HUDEP-2 (cell line): ENCODE results near the gene CNFN.

Experiments used
- DNase-seq, 76 experiments: peaks; one replicate each; lab custom pipeline; 2025; ENCODE audit not compliant: unreplicated experiment in 76 of 76; lab: John Stamatoyannopoulos, UW

The CNFN gene

DNA sequence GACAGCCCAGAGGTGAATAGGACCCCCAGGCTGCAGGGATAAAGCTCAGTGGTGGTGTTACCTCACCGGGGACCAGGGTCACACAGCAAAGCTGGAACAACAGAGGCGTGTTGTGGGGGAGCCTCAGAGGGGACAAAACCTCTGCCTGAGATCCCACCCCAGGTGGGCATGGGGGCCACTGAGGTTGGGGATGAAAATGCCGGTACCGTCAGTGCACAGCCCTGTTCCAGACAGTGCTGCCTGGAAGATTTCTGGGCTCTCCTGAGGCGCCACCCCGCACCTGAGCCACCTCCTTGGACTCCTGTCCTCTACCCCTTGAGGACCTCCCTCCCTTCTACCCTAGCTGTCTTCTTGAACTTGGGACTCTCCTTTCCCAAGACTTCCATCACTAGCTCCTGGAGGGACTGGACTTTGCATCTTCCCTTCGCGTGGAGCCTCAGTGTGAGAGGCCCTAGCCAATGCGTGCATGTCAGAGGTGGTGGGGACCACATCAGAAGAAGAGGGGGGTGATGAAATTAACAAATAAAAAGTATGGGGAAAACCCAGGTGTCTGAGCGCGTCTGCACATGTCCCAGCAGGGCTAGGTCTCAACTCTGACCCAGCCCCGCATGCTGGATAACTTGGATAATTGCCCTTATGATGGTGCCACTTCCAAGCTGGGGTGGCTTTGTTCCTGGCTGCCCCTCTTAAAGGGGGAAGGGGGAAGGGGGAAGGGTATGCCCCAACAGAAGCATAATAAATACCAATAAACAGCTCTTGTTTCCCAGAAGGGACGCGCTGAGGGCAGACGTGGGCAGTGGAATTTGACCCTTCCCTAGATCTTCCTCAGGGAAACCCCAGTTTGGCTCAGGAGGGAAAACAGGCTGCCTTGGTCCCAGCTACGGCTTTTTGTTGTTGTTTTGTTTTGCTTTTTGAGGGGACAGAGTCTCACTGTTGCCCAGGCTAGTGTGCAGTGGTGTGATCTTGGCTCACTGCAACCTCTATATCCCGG, 11.6 kb downstream of the CNFN start:
- DNase-seq, result no peak

DNA sequence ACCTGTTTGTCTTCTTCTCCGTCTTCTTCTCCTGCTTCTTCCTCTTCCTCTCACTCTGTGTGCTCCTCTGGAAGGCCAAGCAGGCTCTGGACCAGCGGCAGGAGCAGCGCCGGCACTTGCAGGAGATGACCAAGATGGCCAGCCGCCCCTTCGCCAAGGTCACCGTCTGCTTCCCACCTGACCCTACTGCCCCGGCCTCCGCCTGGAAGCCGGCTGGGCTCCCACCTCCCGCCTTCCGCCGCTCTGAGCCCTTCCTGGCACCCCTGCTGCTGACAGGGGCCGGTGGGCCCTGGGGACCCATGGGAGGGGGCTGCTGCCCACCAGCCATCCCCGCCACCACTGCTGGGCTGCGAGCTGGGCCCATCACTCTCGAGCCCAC, 13.9 kb downstream of the CNFN start:
- DNase-seq, result no peak

DNA sequence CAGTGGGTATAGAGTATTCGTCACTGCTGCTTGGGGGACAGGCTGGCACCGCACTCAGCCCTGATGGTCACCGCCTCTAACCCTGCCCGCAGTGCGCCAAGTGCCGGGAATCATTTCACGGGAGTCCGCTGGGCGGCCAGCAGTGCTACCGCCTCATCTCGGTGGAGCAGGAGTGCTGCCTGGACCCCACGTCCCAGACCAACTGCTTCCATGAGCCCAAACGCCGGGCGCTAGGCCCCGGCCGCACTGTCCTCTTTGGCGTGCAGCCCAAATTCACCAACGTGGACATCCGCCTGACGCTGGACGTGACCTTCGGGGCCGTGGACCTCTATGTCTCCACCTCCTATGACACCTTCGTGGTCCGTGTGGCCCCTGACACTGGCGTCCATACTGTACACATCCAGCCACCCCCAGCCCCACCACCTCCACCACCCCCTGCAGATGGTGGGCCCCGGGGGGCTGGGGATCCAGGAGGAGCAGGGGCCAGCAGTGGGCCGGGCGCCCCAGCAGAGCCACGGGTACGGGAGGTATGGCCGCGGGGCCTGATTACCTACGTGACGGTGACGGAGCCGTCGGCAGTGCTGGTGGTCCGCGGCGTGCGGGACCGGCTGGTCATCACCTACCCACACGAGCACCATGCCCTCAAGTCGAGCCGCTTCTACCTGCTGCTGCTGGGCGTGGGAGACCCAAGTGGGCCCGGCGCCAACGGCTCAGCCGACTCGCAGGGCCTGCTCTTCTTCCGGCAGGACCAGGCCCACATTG, 14.5 kb downstream of the CNFN start:
- no peak for DNase-seq

DNA sequence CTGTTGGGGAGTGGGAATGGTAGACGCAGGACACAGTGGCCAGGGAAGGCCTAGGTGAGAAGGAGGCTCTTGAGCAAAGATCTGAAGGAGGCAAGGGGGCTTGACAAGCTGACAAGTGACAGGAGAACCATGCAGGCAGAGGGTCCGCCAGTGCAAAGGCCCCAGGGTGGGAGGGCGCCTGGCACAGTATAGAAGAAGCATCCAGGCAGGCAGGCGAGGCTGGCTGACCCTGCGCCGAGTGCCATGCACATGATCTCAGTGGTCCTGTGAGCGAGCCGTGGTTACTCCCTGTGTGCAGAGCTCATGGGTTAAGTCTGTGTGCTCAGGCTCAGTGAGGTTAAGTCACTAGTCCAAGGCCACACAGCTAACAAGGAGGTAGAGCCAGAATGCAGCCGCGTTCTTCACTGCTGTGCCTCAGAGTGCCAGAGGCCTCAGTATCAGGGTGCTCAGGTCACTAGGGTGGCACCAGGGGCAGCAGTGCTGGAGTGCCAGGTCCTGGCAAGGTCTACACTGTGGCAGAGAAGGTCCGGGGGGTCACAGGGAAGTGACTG, 15.2 kb downstream of the CNFN start:
- DNase-seq, result no peak

DNA sequence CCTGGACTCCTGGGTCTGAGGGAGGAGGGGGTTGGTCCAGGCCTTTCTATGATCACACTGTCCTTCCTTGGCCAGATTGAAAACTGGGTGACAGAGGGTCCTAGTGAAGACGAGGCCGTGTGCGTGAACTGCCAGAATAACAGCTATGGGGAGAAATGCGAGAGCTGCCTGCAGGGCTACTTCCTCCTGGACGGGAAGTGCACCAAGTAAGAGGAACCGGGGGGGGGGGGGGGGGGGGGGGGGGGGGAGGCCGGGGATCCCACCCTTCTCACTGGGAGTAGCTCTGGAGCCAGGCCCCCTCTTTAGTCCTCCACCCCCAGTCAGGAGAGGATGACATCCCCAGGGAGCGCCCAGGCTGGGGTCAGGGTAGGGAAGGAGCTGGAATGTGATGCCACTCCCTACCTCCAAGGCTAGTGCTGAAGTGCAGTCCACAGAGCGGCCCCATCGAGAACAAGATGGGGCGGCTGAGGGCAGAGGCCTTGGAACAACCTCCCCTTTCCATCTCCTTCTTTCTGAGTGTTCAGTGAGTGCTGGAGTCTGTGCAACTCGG, 19.4 kb downstream of the CNFN start:
- no peak for DNase-seq

DNA sequence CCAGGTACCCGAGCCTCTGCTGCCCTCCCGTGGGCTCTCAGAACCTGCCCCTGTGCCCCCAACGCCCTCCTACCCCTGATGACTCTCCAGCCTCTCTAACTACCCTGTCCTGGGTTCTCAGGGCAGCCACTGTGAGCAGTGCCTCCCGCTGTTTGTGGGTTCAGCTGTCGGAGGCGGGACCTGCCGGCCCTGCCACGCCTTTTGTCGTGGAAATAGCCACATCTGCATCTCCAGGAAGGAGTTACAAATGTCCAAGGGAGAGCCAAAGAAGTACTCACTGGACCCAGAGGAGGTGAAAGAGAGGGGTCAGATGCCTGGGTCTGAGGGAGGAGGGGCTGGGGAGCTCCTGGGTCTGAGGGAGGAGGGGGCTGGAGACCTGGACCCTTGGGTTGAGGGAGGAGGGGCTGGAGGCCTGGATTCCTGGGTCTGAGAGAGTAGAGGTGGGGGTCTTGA, 20.0 kb downstream of the CNFN start:
- DNase-seq, result no peak

DNA sequence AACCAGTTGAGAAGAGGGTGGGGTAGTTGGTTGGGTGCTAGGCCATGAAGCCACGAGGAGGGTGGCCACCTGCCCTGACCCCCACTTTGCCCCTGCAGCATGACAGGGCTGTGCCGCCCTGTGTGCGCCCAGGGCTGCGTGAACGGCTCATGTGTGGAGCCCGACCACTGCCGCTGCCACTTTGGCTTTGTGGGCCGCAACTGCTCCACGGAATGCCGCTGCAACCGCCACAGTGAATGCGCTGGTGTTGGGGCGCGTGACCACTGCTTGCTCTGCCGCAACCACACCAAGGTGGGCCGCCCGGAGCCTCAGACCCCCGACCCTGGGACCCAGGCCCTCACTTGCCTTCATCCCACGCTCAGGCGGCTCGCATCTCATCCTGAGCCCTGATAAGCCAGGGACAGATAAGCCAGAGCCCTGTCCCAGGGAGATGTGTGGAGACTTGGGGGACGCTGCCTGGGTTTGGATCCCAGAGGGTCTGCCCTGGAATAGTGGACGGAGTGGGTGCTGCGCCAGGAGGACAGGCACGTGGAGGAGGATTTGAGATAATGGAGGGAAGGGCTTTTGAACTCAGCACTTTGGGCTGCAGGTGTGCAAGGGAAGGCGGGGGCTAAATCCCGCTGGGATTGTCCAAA, 20.5 kb downstream of the CNFN start:
- no peak for DNase-seq

DNA sequence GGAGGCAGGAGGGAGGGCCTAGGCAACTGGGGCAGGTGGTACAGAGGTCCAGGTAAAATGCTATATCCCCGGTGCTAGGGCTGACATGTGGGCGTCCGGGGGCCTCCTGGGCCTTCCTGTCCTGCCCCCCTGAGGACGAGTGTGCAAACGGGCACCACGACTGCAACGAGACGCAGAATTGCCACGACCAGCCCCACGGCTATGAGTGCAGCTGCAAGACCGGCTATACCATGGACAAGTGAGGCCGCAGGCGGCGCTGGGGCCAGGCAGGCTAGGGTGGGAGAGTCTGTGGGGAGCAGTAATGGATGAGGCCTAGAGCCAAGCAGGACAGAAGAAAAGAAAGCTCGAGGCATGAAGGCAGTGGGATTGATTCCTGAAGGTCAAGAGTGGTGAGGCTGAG, 21.3 kb downstream of the CNFN start:
- DNase-seq, result no peak

DNA sequence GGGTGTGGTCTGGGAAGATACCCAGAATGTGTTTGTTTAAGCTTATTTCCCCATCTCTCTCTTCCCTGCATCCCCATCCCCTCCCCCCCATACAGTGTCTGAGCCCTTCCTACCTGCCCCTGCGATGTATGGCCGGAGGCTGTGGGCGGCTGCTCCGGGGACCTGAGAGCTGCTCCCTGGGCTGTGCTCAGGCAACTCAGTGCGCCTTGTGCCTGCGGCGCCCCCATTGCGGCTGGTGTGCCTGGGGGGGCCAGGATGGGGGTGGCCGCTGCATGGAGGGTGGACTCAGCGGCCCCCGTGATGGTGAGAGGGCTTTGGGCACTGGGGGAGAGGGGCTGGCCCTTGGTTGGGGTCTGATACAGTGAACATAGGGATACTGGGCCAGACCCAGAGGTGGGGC, 21.7 kb downstream of the CNFN start:
- no peak for DNase-seq

DNA sequence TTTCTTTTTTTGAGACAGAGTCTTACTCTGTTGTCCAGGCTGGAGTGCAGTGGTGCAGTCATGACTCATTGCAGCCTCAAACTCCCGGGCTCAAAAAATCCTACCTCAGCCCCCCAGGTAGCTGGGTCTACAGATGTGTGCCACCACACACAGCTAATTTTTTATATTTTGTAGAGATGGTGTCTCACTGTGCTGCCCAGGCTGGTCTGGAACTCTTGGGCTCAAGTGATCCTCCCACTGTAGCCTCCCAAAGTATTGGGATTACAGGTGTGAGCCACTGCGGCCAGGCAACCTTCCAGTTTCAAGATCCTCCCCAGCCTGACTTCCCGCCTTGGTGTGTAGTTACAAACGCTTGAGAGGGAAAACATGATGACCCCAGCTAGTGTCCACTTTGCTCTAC, 22.2 kb downstream of the CNFN start:
- no peak for DNase-seq

DNA sequence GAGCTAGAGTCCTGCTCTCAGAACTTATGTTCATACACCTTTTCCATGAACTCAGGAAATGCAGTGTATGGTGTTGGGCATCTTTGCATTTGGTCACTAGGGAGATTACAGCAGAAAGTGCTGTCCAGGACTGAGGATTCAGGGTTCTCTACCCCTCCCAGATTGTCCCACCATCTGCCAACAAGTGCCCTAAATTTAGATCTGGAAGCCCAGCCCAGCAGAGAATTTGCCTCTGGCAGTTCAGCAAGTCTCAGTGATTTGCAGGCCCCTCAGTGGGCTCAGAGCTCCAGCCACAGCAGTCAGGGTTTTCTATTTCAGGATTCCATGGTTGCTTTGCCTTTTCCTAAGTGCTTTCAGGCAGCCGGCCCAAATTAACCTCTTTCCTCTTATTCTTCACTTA, 23.4 kb downstream of the CNFN start:
- no peak for DNase-seq

DNA sequence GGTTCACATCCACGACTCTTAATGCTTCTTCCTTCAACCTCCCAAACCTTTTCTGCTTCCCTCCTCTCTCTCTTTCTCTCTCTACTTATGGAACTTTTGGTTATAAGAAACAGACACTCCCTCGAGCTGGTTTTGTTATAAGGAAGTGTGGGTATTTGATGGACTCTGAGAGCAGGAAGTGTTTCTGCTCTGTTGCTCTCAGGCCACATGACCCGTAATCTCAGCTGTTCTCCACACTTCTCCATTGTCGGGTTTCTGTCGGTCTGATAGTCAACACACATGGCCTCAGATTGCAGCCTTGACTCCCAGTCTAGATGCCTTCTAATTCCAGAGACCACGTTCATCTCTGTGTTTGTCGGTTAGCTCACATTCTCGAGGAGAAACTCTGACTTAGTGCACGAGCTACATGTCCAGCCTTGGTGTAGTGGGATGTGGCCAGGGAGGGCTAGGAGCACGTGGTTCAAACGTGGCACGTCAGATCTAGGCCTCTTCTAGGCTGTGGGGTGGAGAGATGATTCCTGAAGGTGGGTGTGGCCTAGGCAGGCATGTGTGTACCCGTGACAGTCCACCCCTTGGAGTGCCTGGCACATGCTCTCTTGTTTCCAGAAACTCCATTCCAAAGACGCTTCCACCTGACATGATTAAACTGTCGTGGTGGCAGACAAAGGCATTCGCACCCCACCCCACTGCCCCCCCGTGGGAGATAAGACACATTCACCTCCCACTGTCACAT, 26.3 kb downstream of the CNFN start:
- no peak for DNase-seq

DNA sequence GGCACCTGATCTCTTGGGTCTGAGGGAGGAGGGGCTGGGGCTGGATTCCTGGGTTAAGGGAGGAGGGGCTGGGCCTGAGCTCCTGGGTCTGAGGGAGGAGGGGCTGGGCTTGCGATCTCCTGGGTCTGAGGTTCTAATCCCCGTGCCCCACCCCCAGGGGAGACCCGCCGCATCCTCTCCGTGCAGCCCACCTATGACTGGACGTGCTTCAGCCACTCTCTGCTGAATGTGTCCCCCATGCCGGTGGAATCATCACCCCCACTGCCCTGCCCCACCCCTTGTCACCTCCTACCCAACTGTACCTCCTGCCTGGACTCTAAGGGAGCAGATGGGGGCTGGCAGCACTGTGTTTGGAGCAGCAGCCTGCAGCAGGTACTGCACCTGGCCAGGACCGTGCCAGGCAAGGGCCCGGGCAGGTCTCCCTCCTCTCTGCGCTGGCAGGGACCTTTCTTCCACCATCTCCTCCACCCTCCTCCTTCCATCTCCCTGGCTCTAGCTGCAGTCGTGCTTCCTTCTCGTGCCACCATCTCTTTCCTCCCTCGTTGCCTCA, 27.1 kb downstream of the CNFN start:
- DNase-seq, result no peak

DNA sequence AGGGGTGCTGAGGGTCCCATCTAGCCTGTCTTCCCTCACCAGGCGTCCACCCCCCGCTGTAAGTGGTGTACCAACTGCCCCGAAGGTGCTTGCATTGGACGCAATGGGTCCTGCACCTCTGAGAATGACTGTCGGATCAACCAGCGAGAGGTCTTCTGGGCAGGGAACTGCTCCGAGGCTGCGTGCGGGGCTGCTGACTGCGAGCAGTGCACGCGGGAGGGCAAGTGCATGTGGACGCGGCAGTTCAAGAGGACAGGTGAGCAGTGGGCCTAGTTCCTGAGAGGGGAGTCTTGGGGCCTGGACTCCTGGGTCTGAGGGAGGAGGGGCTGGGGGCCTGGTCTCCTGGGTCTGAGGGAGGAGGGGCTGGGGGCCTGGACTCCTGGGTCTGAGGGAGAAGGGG, 27.8 kb downstream of the CNFN start:
- DNase-seq, result no peak

DNA sequence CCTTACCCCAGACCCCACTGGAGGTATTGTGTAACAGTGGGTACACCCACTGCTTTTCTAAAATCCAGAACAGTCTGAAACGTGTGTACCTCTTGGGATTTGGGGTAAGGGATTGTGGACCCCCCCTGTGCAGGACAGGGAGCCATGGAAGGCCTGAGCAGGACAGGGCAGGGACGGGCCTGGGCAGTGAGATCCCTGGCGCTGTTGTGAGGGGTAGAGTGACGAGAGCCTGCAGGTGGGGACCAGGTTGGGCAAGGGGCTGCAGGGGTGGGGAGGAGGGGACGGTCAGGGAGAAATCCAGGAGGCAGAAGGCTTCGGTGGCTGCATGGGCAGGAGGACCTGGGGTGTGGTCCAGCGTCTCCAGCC, 28.6 kb downstream of the CNFN start:
- DNase-seq, result no peak

DNA sequence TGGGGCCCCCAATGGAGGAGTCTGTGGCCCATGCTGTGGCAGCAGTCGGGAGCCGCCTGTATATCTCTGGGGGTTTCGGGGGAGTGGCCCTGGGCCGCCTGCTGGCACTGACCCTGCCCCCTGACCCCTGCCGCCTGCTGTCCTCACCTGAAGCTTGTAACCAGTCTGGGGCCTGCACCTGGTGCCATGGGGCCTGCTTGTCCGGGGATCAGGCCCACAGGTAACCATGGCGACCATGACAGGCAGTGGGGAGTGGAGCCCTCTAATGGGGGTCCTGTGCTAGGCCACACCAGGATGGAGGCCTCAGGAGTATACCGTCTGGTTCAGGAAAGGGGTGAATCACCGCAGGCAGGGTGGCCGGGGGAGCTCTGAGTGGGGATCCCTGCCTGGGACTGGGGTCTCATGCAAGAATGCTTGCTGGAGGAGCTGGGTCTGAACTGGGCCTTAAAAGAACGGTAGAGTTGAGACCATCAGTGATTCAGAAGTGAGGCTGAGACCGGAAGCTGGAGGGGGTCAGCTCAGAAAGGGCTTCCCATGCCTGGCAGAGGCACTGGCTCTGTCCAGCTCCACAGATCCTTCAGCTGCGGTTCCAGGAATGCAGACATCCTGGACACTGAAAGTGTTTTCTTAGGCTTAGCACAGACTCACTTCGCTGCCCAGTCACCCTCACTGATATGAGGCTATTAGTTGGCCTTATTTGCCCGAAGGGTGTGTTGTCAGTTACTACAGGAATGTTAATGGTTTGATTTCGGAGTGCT, 29.1 kb downstream of the CNFN start:
- DNase-seq, result no peak

DNA sequence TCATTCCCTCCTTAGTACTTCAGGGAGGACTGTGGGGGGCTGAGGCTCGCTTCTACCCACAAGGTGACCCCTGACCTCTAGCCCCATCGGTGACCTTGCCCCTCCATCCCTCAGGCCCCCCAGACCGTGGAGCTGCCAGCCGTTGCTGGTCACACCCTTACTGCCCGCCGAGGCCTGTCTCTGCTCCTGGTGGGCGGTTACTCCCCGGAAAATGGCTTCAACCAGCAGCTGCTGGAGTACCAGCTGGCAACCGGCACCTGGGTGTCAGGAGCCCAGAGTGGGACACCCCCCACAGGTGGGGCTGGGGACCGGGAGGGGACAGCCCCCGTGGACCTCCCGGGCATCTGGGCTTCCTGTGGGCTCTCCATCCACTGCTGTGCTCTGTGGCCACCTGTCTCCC, 32.8 kb downstream of the CNFN start:
- DNase-seq, result no peak

DNA sequence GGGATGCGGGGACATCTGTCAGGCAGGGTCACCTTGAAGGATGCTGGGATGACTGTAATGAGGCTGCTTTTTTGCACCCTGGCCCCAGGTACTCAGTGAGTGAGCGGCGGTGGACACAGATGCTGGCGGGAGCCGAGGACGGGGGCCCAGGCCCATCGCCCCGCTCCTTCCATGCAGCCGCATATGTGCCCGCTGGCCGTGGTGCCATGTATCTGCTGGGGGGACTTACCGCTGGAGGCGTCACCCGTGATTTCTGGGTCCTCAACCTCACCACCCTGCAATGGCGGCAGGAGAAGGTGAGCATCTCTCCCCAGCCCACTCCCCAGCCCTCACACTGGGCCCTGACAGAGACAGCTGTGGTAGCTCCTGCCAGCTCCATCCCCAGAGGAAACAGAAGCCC, 33.4 kb downstream of the CNFN start:
- DNase-seq, result no peak

DNA sequence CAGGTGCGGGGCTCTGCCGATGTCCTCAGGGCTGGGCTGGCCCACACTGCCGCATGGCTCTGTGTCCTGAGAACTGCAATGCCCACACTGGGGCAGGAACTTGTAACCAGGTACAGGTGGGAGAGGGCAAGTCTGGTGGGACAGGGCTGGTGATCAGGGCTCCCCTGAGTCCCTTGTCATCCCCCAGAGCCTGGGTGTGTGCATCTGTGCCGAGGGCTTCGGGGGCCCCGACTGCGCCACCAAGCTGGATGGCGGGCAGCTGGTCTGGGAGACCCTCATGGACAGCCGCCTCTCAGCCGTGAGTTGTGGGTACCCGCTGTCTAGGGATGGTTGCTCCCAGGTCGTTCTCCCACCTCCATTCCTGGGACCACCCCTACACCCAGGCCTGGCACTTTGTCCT, 34.2 kb downstream of the CNFN start:
- no peak for DNase-seq
